GM12878 (cell line): Measurements from ENCODE around the gene HMCN2. TPM values are rescaled to one million over a fixed set of nuclear protein-coding genes. Genes with fewer than 3 reads are reported as not detected.

Experiments
- ATAC-seq: fragments of 200-7000 bp; cut with Tn5 transposase; 3 replicates; pipeline ENCODE4 v1.9.1; 2020; ENCODE audit warnings: mild to moderate bottlenecking, moderate library complexity
- BruUV-seq: library from RNA; stranded (reverse); fragments of 400-500 nt; replicated peaks from 2 replicates; lab custom pipeline; 2021; lab: Mats Ljungman, UMichigan
- CTCF ChIA-PET: fragments of 300-600 bp; sonication (Branson Sonifier 250); formaldehyde crosslinking; extraction: SDS; loops from one replicate; lab custom pipeline; 2021; ENCODE audit warnings: inconsistent platforms; lab: Yijun Ruan, JAX
- POLR2A ChIA-PET: fragments of 350-600 bp; formaldehyde crosslinking; extraction: SDS; loops from one replicate; lab custom pipeline; 2021; ENCODE audit warnings: inconsistent platforms; lab: Charles Lee
- RAD21 ChIA-PET: fragments of 300-600 bp; sonication (Branson Sonifier 250); formaldehyde crosslinking; loops from one replicate; lab custom pipeline; 2023; ENCODE audit warnings: antibody characterized with exemption; ENCODE audit not compliant: unreplicated experiment; lab: Charles Lee
- SMC1A ChIA-PET: fragments of 300-600 bp; sonication (Branson Sonifier 250); formaldehyde crosslinking; loops from one replicate; lab custom pipeline; 2023; ENCODE audit not compliant: unreplicated experiment, uncharacterized antibody; lab: Charles Lee
- DNase-seq: peaks from one replicate; pipeline ENCODE4 v3.0.0-alpha.2; 2011; ENCODE audit warnings: low read depth, low spot score
- FAIRE-seq: peaks from 3 replicates; lab custom pipeline; 2011; peaks lifted over from hg19 to GRCh38; lab: Jason Lieb, UNC
- H2AFZ ChIP-seq: 2 replicates; pipeline ENCODE4 v1.6.0; 2011; ENCODE audit warnings: low read depth, low read length, control low read depth; ENCODE audit not compliant: control insufficient read depth
- H3K27ac ChIP-seq: 2 replicates; pipeline ENCODE4 v1.5.1; 2011; ENCODE audit warnings: control low read depth; ENCODE audit not compliant: control insufficient read depth, insufficient read depth
- H3K27me3 ChIP-seq, 2 experiments: replicated peaks in 1 of 2; 2 replicates each; pipeline versions ENCODE4 v1.6.0 to v1.6.1; 2011; ENCODE audit warnings: low read length in 1 of 2; ENCODE audit not compliant: control insufficient read depth in 2 of 2, insufficient read depth in 2 of 2
- H3K36me3 ChIP-seq, 2 experiments: 2 replicates each; pipeline ENCODE4 v1.5.1; 2011; ENCODE audit warnings: low read length in 1 of 2; ENCODE audit not compliant: control insufficient read depth in 2 of 2, insufficient read depth in 2 of 2
- H3K4me1 ChIP-seq: 2 replicates; pipeline ENCODE4 v1.6.1; 2011; ENCODE audit warnings: mild to moderate bottlenecking, low read length, moderate library complexity, mixed read lengths; ENCODE audit not compliant: control insufficient read depth, insufficient read depth
- H3K4me2 ChIP-seq: 2 replicates; pipeline ENCODE4 v1.6.0; 2011; ENCODE audit warnings: control low read depth; ENCODE audit not compliant: control insufficient read depth, insufficient read depth
- H3K4me3 ChIP-seq: fragments of 200-600 bp; sonication (generic); 2 replicates; pipeline ENCODE4 v1.5.1; 2016
- H3K79me2 ChIP-seq: 2 replicates; pipeline ENCODE4 v1.6.0; 2011; ENCODE audit warnings: low read length; ENCODE audit not compliant: control insufficient read depth, insufficient read depth
- H3K9ac ChIP-seq: 2 replicates; pipeline ENCODE4 v1.8.0; 2011; ENCODE audit warnings: low read length, control low read depth, mixed read lengths; ENCODE audit not compliant: control insufficient read depth, insufficient read depth
- H3K9me3 ChIP-seq: replicated peaks from 3 replicates; pipeline ENCODE4 v1.5.1; 2011; ENCODE audit warnings: mild to moderate bottlenecking, low read length; ENCODE audit not compliant: control insufficient read depth, insufficient read depth
- H4K20me1 ChIP-seq: 2 replicates; pipeline ENCODE4 v1.6.0; 2011; ENCODE audit not compliant: control insufficient read depth, insufficient read depth
- JUND ChIP-seq: IDR thresholded peaks from 2 replicates; pipeline ENCODE4 v1.6.1; 2012; ENCODE audit warnings: low read depth, mild to moderate bottlenecking, low read length, improper control_type of control experiment, moderate library complexity
- RFX5 ChIP-seq: IDR thresholded peaks from 2 replicates; pipeline ENCODE4 v1.6.1; 2011; ENCODE audit warnings: low read depth, low read length, improper control_type of control experiment
- SKIL ChIP-seq: fragments of 450-650 bp; IDR thresholded peaks from 2 replicates; pipeline ENCODE4 v1.6.1; 2017; ENCODE audit warnings: mild to moderate bottlenecking, low read depth, inconsistent platforms; ENCODE audit not compliant: poor library complexity, severe bottlenecking
- ZNF24 ChIP-seq: fragments of 450-650 bp; IDR thresholded peaks from 2 replicates; pipeline ENCODE4 v1.6.1; 2017; ENCODE audit warnings: antibody characterized with exemption, mild to moderate bottlenecking
- WGBS: methylation state at CpG from one replicate; pipeline ENCODE4 v1.1.6; 2016; ENCODE audit warnings: low lambda C conversion rate; ENCODE audit not compliant: insufficient replicate concordance, insufficient coverage; ENCODE audit errors: missing lambda C conversion rate; 5-methylcytosine and 5-hydroxymethylcytosine counted together
- in situ Hi-C: fragments of 300-500 bp; cut with MboI; formaldehyde crosslinking; loops from 9 replicates; pipeline ENCODE4 v1.14.3; 2018; ENCODE audit warnings: mixed read lengths
- intact Hi-C: fragments of 100-400 bp; cut with micrococcal nuclease; formaldehyde crosslinking; loops from one replicate; pipeline ENCODE4 v1.14.2; 2022; ENCODE audit not compliant: unreplicated experiment
- polyA plus RNA-seq, 11 experiments: library from polyadenylated mRNA; depleted of rRNA in 4 of 11; unstranded in 6 of 11; stranded (reverse) in 5 of 11; fragments of >200 nt; fragmentation: Nextera tagmentation in 4 of 11; fragmentation: Illumina TruSeq in 1 of 11; extraction: Ambion mirVana in 4 of 11; extraction: Trizol in 1 of 11; gene quantifications; 1 replicate in 1 of 11; 2 replicates in 10 of 11; pipeline versions ENCODE4 v1.2.1 to v1.2.3, GENCODE V29; 2011 to 2016; ENCODE audit warnings: inconsistent platforms in 2 of 11, missing spikeins in 2 of 11, low read depth in 1 of 11
- total RNA-seq, 4 experiments: library from RNA; depleted of rRNA in 3 of 4; stranded (reverse); fragments of >200 nt in 3 of 4; fragmentation: Illumina TruSeq in 1 of 4; extraction: Trizol in 1 of 4; gene quantifications; 2 replicates each; pipeline versions ENCODE4 v1.2.1 to v1.2.3, GENCODE V29; 2013 to 2021
- TF ChIP-seq, protein P1 (sequence below): fragments of 450-650 bp; IDR thresholded peaks from 2 replicates; pipeline ENCODE4 v1.6.1; 2014; ENCODE audit warnings: mild to moderate bottlenecking

The HMCN2 gene
- total and polyA plus RNA-seq, 10 of the 15 experiments (the other 5 are each of a cell fraction or from before 2014, with no cell fraction given): 0.04 TPM; not detected in 9

GRCh38 chr9:130301483-130302286 lies 36.1 kb downstream of the HMCN2 start (continued):
- TF ChIP-seq SKIL: no peak

GRCh38 chr9:130302785-130303612 lies 37.4 kb downstream of the HMCN2 start:
- RAD21 ChIA-PET: no interaction called here
- no peaks in the 10 kb centered on the region for H3K4me1 ChIP-seq

More at GRCh38 chr9:130302785-130303612, 37.4 kb downstream of the HMCN2 start:
- WGBS: 19% methylated on average over 23 of the region's 23 CpGs
- intact Hi-C loops (no loop called here), in situ Hi-C loops (no loop called here)
- Histone ChIP-seq H2AFZ (no peak overlapping the region), H3K4me3 (no peak overlapping the region), H3K9ac (no peak overlapping the region), H3K27me3 (peaks cover 0 to 2% of the 10 kb centered on the region in 2 experiments; a peak in 2 of 4 replicates), H3K9me3 (no peaks in the 10 kb centered on the region), H3K36me3 (no peaks in the 10 kb centered on the region)
- ChIA-PET POLR2A (no interaction called here), SMC1A (no interaction called here), CTCF (interaction anchor here (0.8 kb wide), 1 partner anchor 10 kb away, joined by 3 read pairs; no protein-coding TSS in a partner anchor)
- FAIRE-seq (no peak), ATAC-seq (no peak)
- BruUV-seq: no TSS peak
- TF ChIP-seq RFX5: no peak
- TF ChIP-seq, protein P1, sequence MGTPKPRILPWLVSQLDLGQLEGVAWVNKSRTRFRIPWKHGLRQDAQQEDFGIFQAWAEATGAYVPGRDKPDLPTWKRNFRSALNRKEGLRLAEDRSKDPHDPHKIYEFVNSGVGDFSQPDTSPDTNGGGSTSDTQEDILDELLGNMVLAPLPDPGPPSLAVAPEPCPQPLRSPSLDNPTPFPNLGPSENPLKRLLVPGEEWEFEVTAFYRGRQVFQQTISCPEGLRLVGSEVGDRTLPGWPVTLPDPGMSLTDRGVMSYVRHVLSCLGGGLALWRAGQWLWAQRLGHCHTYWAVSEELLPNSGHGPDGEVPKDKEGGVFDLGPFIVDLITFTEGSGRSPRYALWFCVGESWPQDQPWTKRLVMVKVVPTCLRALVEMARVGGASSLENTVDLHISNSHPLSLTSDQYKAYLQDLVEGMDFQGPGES: no peak
- TF ChIP-seq JUND: no peak
- TF ChIP-seq ZNF24: no peak
- TF ChIP-seq, all 136 proteins: peak for 0
- no peak overlapping the region for H3K27ac ChIP-seq
- H3K79me2 ChIP-seq: no peaks in the 10 kb centered on the region
- no peaks in the 10 kb centered on the region for H4K20me1 ChIP-seq
- DNase-seq: no peak
- no peak overlapping the region for H3K4me2 ChIP-seq
